K562 (cell line): Measurements from ENCODE around the gene PAK1IP1. TPM values are rescaled to one million over a fixed set of nuclear protein-coding genes. Genes with fewer than 3 reads are reported as not detected.

Source experiments
- CHD7 ChIP-seq: fragments of 200-600 bp; sonication (generic); IDR thresholded peaks from one replicate; pipeline ENCODE4 v1.6.1; 2012; ENCODE audit warnings: mild to moderate bottlenecking, low read depth, low read length, inconsistent platforms
- polyA plus RNA-seq, 8 experiments: library from polyadenylated mRNA; depleted of rRNA in 4 of 8; stranded (reverse) in 5 of 8; unstranded in 3 of 8; fragments of >200 nt; fragmentation: Nextera tagmentation in 2 of 8; fragmentation: Illumina TruSeq in 1 of 8; extraction: Ambion mirVana in 2 of 8; extraction: Trizol in 1 of 8; gene quantifications; 2 replicates each; pipeline versions ENCODE4 v1.2.1 to v1.2.3, GENCODE V29; 2011 to 2014; ENCODE audit warnings: inconsistent platforms in 1 of 8, missing spikeins in 1 of 8
- total RNA-seq, 7 experiments: library from RNA; depleted of rRNA in 6 of 7; stranded (reverse); fragments of >200 nt in 6 of 7; fragmentation: Illumina TruSeq in 2 of 7; extraction: Trizol in 2 of 7; gene quantifications; 2 replicates each; pipeline versions ENCODE4 v1.2.1 to v1.2.3, GENCODE V29; 2011 to 2021; ENCODE audit warnings: low replicate concordance in 1 of 7

The PAK1IP1 gene
- total and polyA plus RNA-seq, 9 of the 15 experiments (the other 6 are each of a cell fraction or from before 2014, with no cell fraction given) = 50.0 to 200 (median 87.0) TPM

- TF ChIP-seq CHD7 = no peak
These were observed 45.3 kb downstream of the PAK1IP1 start (continued) for GRCh38 chr6:10740061-10740460.
